ENCODE data around the gene ZNF154. TPM values are rescaled to one million over a fixed set of nuclear protein-coding genes. Genes with fewer than 3 reads are reported as not detected.

ZNF154 gene
- polyA plus RNA-seq, 1 donor = 8.3 TPM

DNA sequence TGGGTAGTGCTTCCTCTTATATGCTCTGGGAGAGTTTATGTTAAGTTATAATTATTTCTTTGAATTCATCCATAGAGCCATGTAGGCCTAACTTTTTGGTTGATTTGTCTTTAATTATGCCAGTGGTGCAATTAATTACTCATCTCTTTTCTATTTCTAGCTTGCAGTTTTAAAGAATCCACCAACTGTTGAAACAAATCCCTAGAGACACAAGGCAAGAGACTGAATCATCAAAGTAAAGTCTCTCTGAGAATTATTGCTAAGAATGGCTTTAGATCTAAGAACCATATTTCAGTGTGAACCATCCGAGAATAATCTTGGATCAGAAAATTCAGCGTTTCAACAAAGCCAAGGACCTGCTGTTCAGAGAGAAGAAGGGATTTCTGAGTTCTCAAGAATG, 33.1 kb downstream of the ZNF154 start:
- no peak for DNase-seq

DNA sequence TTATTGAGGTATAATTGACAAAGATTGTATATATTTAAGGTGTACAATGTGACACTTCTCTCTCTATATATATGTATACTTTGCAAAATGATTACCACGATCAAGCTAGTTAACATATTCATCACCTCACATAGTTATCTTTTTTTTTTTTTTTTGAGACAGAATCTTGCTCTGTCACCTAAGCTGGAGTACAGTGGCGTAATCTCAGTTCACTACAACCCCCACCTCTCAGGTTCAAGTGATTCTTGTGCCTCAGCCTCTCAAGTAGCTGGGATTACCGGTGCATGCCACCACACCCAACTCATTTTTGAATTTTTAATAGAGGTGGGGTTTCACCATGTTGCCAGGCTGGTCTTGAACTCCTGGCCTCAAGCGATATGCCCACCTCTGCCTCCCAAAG, 36.5 kb downstream of the ZNF154 start:
- no peak for DNase-seq

DNA sequence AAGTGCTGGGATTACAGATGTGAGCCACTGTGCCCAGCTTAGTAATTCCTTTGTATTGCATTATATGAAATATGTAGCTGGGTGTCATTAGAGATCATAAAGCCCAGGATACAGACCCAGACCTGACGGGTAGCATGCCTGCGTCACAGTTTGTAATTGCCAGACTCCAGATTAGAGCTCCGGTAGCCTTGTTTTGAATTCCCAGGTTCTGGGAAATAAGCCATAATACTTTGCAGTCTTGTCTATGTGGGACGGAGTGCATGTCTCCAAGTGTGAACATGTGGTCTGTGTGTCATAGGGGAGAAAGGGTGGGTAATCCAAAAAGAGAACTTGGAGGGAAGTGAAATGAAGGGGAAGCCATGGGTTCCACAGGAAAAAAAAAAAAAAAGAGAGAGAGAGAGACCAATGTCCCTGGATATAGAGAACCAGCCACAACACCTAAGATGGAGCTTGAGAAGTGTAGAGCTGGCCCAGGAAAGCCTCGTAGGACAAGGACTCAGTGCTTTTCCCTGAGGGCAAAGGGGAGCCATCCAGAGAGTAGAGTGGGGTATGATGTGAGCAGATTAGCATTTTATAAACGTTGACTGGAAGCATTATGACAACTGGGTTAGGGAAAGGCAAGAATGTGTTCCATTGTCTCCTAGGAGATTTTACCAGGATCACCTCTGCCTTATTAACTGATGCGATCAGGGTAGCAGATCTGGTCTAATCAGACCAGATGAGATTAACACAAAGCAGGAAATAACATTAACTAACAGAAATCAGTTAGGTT, 37.7 kb downstream of the ZNF154 start:
- no peak for DNase-seq

DNA sequence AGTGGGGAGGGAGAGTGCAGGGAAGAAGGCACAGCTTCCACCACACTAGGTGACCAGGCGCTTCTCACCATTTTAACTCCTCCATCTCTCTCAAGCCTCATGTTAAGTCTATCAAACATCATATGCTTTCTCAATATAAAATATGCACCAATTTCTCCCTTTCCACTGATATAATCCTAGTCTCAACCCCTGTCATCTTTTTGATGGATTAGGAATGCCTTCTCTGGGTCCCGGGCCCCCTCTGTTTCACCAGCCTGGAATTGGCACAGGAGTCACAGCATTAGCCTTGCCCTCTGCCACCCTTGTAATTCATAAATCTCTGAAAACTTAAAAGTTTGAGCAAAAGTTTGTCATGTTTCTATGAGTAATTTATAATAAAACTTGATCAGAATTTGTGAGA, 40.4 kb downstream of the ZNF154 start, which contains the start of gene ZSCAN4:
TSS of gene ZSCAN4 (plus strand) at position 301 of the 400 bp plus-strand sequence. CDS start 7,211 bp downstream, outside the sequence.
- DNase-seq = no peak

DNA sequence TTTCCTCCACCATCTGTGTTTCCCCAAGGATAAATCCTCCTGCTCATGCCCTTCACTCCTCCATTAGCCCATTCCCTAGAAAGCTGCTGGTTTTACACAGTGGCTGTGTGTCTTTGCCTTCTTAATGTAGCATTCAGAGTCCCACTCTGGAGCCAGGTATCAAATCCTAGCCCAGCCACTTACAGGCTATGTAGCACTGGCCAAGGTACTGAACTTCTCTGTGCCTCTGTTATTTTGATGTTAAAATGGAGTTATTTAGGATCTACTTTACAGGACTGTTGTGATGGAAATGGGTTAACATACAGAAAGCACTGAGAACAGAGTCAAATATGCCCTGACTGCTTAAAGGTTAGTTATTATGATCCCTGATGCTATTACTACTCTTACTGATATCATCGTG, 41.8 kb downstream of the ZNF154 start:
- DNase-seq = no peak

DNA sequence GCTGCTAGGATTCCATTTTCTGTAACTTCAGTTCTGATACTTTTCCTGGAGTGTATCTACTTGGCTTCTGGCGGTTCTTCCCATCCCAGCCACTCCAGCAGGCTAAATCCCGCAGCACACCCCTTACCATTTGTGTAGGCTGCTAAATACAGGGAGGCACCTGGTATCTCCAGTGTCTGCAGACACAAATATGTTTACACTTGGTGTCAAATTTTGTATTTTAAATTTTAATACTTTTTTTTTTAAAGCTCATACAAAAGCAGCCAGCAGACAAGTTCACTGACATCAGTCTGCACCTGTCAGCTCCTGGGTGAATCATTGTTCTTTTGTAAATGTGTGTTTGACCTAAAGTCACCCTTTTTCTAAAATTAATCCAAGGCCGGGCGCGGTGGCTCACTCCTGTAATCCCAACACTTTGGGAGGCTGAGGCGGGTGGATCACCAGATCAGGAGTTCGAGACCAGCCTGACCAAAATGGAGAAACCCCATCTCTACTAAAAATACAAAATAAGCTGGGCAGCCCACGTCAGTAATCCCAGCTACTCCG, 43.7 kb downstream of the ZNF154 start:
- DNase-seq = no peak

DNA sequence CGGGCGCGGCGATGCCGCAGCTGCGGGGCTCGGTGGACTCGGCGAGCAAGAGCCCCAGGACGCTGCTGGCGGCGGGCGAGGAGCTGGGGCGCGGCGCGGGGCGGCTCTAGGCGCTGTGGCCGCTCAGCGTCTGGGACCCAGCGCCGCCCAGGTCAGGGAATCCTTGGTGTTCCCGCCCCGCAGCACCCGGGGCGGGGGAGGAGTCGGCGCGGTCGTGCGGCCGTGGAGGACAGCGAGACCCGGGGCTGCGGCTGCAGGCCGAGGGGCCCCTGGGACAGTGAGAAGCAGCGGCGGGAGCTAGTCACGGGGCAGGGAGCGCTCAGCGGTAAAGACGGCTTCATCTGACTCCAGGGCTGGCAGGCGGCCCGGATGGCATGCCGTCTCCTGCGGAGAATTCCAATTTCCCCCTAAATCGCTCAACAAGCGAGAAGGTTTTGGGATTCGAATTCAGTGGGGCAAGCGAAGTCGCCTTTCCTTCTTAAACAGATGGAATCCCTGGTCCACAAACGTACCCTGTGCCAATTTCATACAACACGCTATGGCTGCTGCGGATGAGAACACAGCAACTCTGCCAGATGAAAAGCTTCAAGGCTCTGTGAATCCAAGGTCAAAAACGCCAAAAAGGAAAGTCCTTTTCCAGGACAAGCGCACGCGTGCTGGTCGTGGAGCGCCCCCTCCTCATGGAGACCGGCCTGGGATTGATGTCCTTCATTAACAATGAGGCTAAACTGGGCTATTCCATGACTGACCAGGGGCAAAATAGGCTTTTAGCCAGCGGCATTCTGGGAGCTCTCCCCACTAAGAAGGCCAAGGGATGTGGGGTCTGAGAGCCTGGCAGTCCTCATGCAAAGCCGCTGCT, 44.5 kb downstream of the ZNF154 start:
- DNase-seq = peak; percentile 51

DNA sequence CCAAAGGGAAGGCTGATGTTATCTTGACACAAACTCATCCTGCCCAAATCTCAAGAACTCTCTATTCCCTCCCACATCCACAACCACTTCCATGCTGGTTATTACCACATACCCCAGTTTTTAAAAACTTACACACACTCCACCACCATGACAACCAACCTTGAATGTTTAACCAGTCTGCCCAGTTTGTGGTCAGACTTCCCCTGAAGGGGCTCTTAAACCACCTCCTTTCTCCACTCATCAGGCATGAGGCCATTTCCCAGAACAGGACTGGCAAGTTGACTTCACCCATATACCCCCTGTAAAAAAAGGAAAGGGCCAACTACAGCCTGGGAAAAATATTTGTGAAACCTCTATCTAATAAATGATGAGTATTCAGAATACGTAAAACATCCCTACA, 52.7 kb downstream of the ZNF154 start:
- no peak for DNase-seq

DNA sequence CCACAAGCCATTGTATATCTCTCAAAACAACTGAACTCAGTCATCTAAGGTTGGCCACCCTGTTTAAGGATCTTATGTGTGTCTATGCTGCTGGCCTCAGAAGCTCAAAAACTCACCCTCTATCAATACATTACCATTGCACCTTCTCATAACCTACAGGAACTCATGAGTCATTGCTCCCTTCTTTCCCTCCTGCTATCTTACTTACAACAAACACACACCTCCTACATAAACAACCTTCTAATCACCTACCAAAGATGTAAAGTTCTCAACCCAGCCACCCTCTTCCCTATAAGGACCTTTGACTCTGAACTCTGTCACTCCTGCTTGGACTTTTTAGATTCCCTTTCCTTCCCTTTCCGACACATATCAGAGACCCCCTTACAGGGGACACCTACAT, 53.6 kb downstream of the ZNF154 start:
- no peak for DNase-seq

DNA sequence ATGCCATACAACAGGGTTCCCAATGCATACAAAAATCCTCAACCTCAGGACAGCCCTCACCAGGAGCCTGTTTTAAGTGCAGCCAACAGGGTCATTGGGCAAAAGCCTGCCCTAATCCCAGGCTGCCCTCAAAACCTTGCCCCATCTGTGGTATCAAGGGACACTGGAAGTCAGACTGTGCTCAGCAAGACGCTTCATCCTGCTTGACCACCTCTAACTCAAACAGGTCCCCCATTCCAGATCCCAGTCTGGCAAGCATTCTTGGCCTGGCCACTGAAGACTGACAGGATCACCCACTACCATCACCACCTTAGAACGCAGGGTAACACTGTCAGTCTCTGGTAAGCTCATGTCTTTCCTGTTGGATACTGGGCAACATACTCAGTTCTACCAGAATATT, 55.3 kb downstream of the ZNF154 start:
- no peak for DNase-seq

DNA sequence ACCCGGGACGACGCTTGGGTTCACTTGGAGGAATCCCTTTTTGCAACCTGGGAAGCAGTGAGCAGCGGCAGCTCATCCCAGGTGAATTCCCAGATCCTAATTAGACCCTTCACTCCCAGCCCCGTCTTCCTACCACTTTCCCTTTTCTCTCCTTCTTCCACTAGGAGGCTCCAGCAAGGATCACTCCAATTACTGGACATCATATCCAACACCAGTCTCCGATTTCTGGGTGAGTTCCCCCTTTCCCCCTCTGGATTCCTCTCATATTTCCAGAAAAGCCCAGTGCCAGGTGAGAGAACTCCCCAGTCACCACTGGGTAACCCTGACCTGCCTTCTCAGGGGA, 57.4 kb downstream of the ZNF154 start:
- DNase-seq = no peak

DNA sequence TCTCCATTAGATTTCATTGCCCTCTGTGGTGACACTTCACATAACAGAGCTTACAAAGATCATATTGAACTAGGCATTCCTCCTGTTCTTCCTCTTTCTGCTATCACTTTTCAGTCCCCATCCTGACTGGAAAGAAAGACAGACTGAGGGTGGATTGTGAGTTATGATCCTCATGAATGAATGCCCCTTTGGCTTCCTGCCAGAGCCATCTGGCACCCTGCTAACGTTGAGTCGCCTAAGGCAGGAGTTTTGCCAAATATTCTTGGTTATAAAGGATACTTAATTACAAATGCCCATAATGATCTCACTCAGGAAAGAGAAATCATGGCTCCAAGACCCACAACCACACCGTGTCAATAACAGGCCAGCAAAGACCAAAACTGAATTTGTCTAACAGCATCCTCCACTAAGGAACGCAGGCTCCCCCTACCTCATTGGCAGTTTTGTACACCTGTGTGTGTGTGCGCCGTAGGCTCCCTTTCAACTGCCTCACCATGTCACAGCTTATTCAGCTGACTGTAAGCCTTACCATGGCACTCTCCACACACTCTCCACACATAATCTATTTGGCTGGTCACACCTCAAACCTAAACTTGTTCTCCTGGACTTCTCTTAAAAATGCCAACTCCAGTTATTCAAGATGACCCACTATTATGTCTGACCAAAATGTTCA, 60.5 kb downstream of the ZNF154 start:
- DNase-seq = no peak

Other genes starting within 250 kb of the ZNF154 start
- gene ZNF772, start 231.6 kb downstream of the ZNF154 start, polyA plus RNA-seq (ENCODE audit: insufficient read length) = 9.9 TPM
- 8.2 TPM for gene ZNF419, start 221.5 kb downstream of the ZNF154 start, polyA plus RNA-seq (ENCODE audit: insufficient read length)
- gene ZNF773, start 209.3 kb downstream of the ZNF154 start, polyA plus RNA-seq (ENCODE audit: insufficient read length) = 6.8 TPM
- 7.2 TPM for gene ZNF549, start 181.8 kb downstream of the ZNF154 start, polyA plus RNA-seq (ENCODE audit: insufficient read length)
- gene ZNF550, start 149.3 kb downstream of the ZNF154 start, polyA plus RNA-seq (ENCODE audit: insufficient read length) = 12.8 TPM
- 5.2 TPM for gene ZNF416, start 130.3 kb downstream of the ZNF154 start, polyA plus RNA-seq (ENCODE audit: insufficient read length)
- 4.6 TPM for gene ZIK1, start 125.1 kb downstream of the ZNF154 start, polyA plus RNA-seq (ENCODE audit: insufficient read length)
- 3.3 TPM for gene ZNF530, start 109.3 kb downstream of the ZNF154 start, polyA plus RNA-seq (ENCODE audit: insufficient read length)
- gene ZNF134, start 95.0 kb downstream of the ZNF154 start, polyA plus RNA-seq (ENCODE audit: insufficient read length) = 11.5 TPM
- gene ZNF211, start 76.0 kb downstream of the ZNF154 start, polyA plus RNA-seq (ENCODE audit: insufficient read length) = 16.3 TPM
- gene ZSCAN4, start 40.3 kb downstream of the ZNF154 start, polyA plus RNA-seq (ENCODE audit: insufficient read length) = not detected
- gene ZNF551, start 27.2 kb downstream of the ZNF154 start, polyA plus RNA-seq (ENCODE audit: insufficient read length) = 5.5 TPM
- 6.7 TPM for gene ZNF671, start 18.4 kb upstream of the ZNF154 start, polyA plus RNA-seq (ENCODE audit: insufficient read length)
- 13.7 TPM for gene ZNF776, start 37.6 kb upstream of the ZNF154 start, polyA plus RNA-seq (ENCODE audit: insufficient read length)
- gene ZNF586, start 60.5 kb upstream of the ZNF154 start, polyA plus RNA-seq (ENCODE audit: insufficient read length) = 13.6 TPM
- gene ZNF552, start 105.7 kb upstream of the ZNF154 start, polyA plus RNA-seq (ENCODE audit: insufficient read length) = 7.1 TPM
- 4.2 TPM for gene ZNF587B, start 121.1 kb upstream of the ZNF154 start, polyA plus RNA-seq (ENCODE audit: insufficient read length)
- gene ZNF587, start 140.7 kb upstream of the ZNF154 start, polyA plus RNA-seq (ENCODE audit: insufficient read length) = 16.1 TPM
- 25.0 TPM for gene ZNF814, start 179.8 kb upstream of the ZNF154 start, polyA plus RNA-seq (ENCODE audit: insufficient read length)
- gene ZNF417, start 207.4 kb upstream of the ZNF154 start, polyA plus RNA-seq (ENCODE audit: insufficient read length) = 14.7 TPM
- 10.2 TPM for gene ZNF418, start 226.2 kb upstream of the ZNF154 start, polyA plus RNA-seq (ENCODE audit: insufficient read length)
- 5.4 TPM for gene ZNF256, start 238.5 kb upstream of the ZNF154 start, polyA plus RNA-seq (ENCODE audit: insufficient read length)